NCI-H2081 treated with DMSO at 0.1 percent for 48 hours (cell line): ENCODE results near the gene TMEM269.
A peak's percentile ranks its signal among the peaks of the same experiment; 100 is the strongest.

Experiments
- DNase-seq: peaks from one replicate; lab custom pipeline; 2025; lab: John Stamatoyannopoulos, UW

Gene TMEM269

GRCh38 chr1:42784946-42785693, at the start of gene TMEM269:
TMEM269 (plus strand) TSS chr1:42784991; CDS start chr1:42789894, 4,903 bp downstream.
- no peak for DNase-seq

GRCh38 chr1:42735056-42735455, 49.7 kb upstream of the TMEM269 start:
- DNase-seq, result no peak

- DNase-seq, result no peak
Observed at GRCh38 chr1:42735477-42736105, 49.2 kb upstream of the TMEM269 start.

GRCh38 chr1:42736152-42736551, 48.6 kb upstream of the TMEM269 start:
- DNase-seq, result no peak

- no peak for DNase-seq
Observed at GRCh38 chr1:42736571-42737200, 48.1 kb upstream of the TMEM269 start.

GRCh38 chr1:42737257-42737656, 47.5 kb upstream of the TMEM269 start:
- peak; percentile 8 for DNase-seq

- no peak for DNase-seq
Observed at GRCh38 chr1:42737986-42738677, 46.7 kb upstream of the TMEM269 start.

- DNase-seq, result no peak
Observed at GRCh38 chr1:42738678-42739226, 46.0 kb upstream of the TMEM269 start.

- DNase-seq, result no peak
Observed at GRCh38 chr1:42739753-42740700, 44.8 kb upstream of the TMEM269 start, which contains the start of gene CLDN19. CLDN19 (minus strand) TSS chr1:42740236; CDS start chr1:42740063, 173 bp downstream.

GRCh38 chr1:42740851-42741580, 43.8 kb upstream of the TMEM269 start:
- DNase-seq, result no peak

GRCh38 chr1:42741706-42742105, 43.1 kb upstream of the TMEM269 start:
- no peak for DNase-seq

- DNase-seq, result no peak
Observed at GRCh38 chr1:42742141-42742540, 42.6 kb upstream of the TMEM269 start.

GRCh38 chr1:42742617-42743316, 42.0 kb upstream of the TMEM269 start:
- no peak for DNase-seq

GRCh38 chr1:42743317-42744147, 41.3 kb upstream of the TMEM269 start:
- DNase-seq, result no peak

GRCh38 chr1:42744148-42744413, 40.7 kb upstream of the TMEM269 start:
- DNase-seq, result no peak

GRCh38 chr1:42745851-42746250, 38.9 kb upstream of the TMEM269 start:
- no peak for DNase-seq

GRCh38 chr1:42746436-42747105, 38.2 kb upstream of the TMEM269 start:
- DNase-seq, result no peak

GRCh38 chr1:42747125-42747524, 37.7 kb upstream of the TMEM269 start:
- DNase-seq, result no peak
